Mucosa of stomach (tissue), 1 donor: ENCODE data around the gene CHGA.

Experiments used
- H3K27me3 ChIP-seq: one replicate; pipeline ENCODE4 v1.7.0; 2013; ENCODE audit warnings: mild to moderate bottlenecking, low read length; ENCODE audit not compliant: control insufficient read depth, insufficient read depth
- H3K36me3 ChIP-seq: one replicate; pipeline ENCODE4 v1.7.0; 2013; ENCODE audit warnings: low read length; ENCODE audit not compliant: control insufficient read depth, insufficient read depth
- H3K4me1 ChIP-seq: one replicate; pipeline ENCODE4 v1.7.0; 2013; ENCODE audit warnings: mild to moderate bottlenecking, low read length; ENCODE audit not compliant: control insufficient read depth, insufficient read depth
- H3K4me3 ChIP-seq: one replicate; pipeline ENCODE4 v1.7.0; 2013; ENCODE audit warnings: low read length
- H3K9ac ChIP-seq: one replicate; pipeline ENCODE4 v1.7.0; 2013; ENCODE audit warnings: mild to moderate bottlenecking, low read length, moderate library complexity
- H3K9me3 ChIP-seq: one replicate; pipeline ENCODE4 v1.7.0; 2013; ENCODE audit warnings: mild to moderate bottlenecking, low read length, moderate library complexity; ENCODE audit not compliant: control insufficient read depth
- donor health status: Pancreatic carcinoma.

Gene CHGA

GRCh38 chr14:92973261-92973797, 50.4 kb downstream of the CHGA start:
- no peaks in the 10 kb centered on the region for H3K36me3 ChIP-seq
- H3K9ac ChIP-seq: no peak overlapping the region

GRCh38 chr14:92973798-92974372, 50.9 kb downstream of the CHGA start:
- Histone ChIP-seq H3K27me3 (no peaks in the 10 kb centered on the region), H3K4me1 (peaks cover 3% of the 10 kb centered on the region), H3K9ac (no peak overlapping the region), H3K36me3 (no peaks in the 10 kb centered on the region), H3K9me3 (peaks cover 5% of the 10 kb centered on the region), H3K4me3 (no peak overlapping the region)

More at GRCh38 chr14:92973261-92973797, 50.4 kb downstream of the CHGA start:
- Histone ChIP-seq H3K4me1 (peaks cover 3% of the 10 kb centered on the region), H3K4me3 (no peak overlapping the region), H3K27me3 (no peaks in the 10 kb centered on the region), H3K9me3 (peaks cover 5% of the 10 kb centered on the region)

- Histone ChIP-seq H3K4me3 (no peak overlapping the region), H3K9ac (no peak overlapping the region), H3K9me3 (peaks cover 5% of the 10 kb centered on the region)
Measured at GRCh38 chr14:92974541-92975345, 51.8 kb downstream of the CHGA start.

GRCh38 chr14:92976268-92976667, 53.3 kb downstream of the CHGA start:
- H3K27me3 ChIP-seq: no peaks in the 10 kb centered on the region
- H3K4me1 ChIP-seq: peaks cover 3% of the 10 kb centered on the region
- no peak overlapping the region for H3K9ac ChIP-seq
- peaks cover 5% of the 10 kb centered on the region for H3K9me3 ChIP-seq
- H3K36me3 ChIP-seq: no peaks in the 10 kb centered on the region
- H3K4me3 ChIP-seq: no peak overlapping the region

More at GRCh38 chr14:92974541-92975345, 51.8 kb downstream of the CHGA start:
- no peaks in the 10 kb centered on the region for H3K36me3 ChIP-seq
- no peaks in the 10 kb centered on the region for H3K27me3 ChIP-seq
- peaks cover 3% of the 10 kb centered on the region for H3K4me1 ChIP-seq

GRCh38 chr14:92978229-92979021, 55.5 kb downstream of the CHGA start:
- Histone ChIP-seq H3K4me3 (no peak overlapping the region), H3K4me1 (no peaks in the 10 kb centered on the region), H3K9me3 (peaks cover 5% of the 10 kb centered on the region), H3K27me3 (no peaks in the 10 kb centered on the region), H3K9ac (no peak overlapping the region), H3K36me3 (no peaks in the 10 kb centered on the region)

GRCh38 chr14:92980866-92981265, 57.9 kb downstream of the CHGA start:
- peaks cover 5% of the 10 kb centered on the region for H3K9me3 ChIP-seq
- H3K4me1 ChIP-seq: peaks cover 3% of the 10 kb centered on the region
- no peaks in the 10 kb centered on the region for H3K27me3 ChIP-seq
- H3K36me3 ChIP-seq: no peaks in the 10 kb centered on the region
- H3K4me3 ChIP-seq: no peak overlapping the region
- no peak overlapping the region for H3K9ac ChIP-seq

- H3K9ac ChIP-seq: no peak overlapping the region
- H3K36me3 ChIP-seq: no peaks in the 10 kb centered on the region
- H3K27me3 ChIP-seq: no peaks in the 10 kb centered on the region
- H3K4me1 ChIP-seq: peaks cover 12% of the 10 kb centered on the region
- no peaks in the 10 kb centered on the region for H3K9me3 ChIP-seq
- H3K4me3 ChIP-seq: no peak overlapping the region
Measured at GRCh38 chr14:92981726-92982125, 58.8 kb downstream of the CHGA start.

GRCh38 chr14:92982956-92983355, 60.0 kb downstream of the CHGA start:
- no peak overlapping the region for H3K4me3 ChIP-seq
- no peaks in the 10 kb centered on the region for H3K27me3 ChIP-seq
- H3K9ac ChIP-seq: no peak overlapping the region
- peaks cover 12% of the 10 kb centered on the region for H3K4me1 ChIP-seq
- H3K9me3 ChIP-seq: no peaks in the 10 kb centered on the region
- H3K36me3 ChIP-seq: no peaks in the 10 kb centered on the region

- H3K9me3 ChIP-seq: no peaks in the 10 kb centered on the region
- H3K4me1 ChIP-seq: peaks cover 12% of the 10 kb centered on the region
- no peaks in the 10 kb centered on the region for H3K27me3 ChIP-seq
- no peak overlapping the region for H3K9ac ChIP-seq
- H3K36me3 ChIP-seq: no peaks in the 10 kb centered on the region
- H3K4me3 ChIP-seq: no peak overlapping the region
Measured at GRCh38 chr14:92984082-92984788, 61.3 kb downstream of the CHGA start.
